Transverse colon (tissue), 4 donors: Measurements from ENCODE around the gene USP19. TPM values are rescaled to one million over a fixed set of nuclear protein-coding genes. Genes with fewer than 3 reads are reported as not detected.

Source experiments
- DNase-seq: peaks from one replicate; pipeline ENCODE4 v3.0.0-alpha.2; 2019
- H3K27ac ChIP-seq, 4 donors: fragments of 200-600 bp; sonication (generic); 2 replicates each; pipeline ENCODE4 v1.5.1; 2016 to 2018; ENCODE audit warnings: inconsistent platforms in 4 of 4
- H3K27me3 ChIP-seq: fragments of 200-600 bp; sonication (generic); 2 replicates; pipeline ENCODE4 v1.5.1; 2017; ENCODE audit warnings: inconsistent platforms
- H3K36me3 ChIP-seq, 4 donors: fragments of 200-600 bp; sonication (generic); 2 replicates each; pipeline ENCODE4 v1.5.1; 2017 to 2019; ENCODE audit warnings: inconsistent platforms in 4 of 4
- H3K4me1 ChIP-seq, 4 donors: fragments of 200-600 bp; sonication (generic); 2 replicates each; pipeline ENCODE4 v1.5.1; 2017 to 2020; ENCODE audit warnings: inconsistent platforms in 4 of 4
- H3K4me3 ChIP-seq, 4 donors: fragments of 200-600 bp; sonication (generic); 1 replicate in 1 of 4; 2 replicates in 3 of 4; pipeline versions ENCODE4 v1.5.1 to v1.6.1; 2017 to 2019; ENCODE audit warnings: inconsistent platforms in 4 of 4
- H3K9me3 ChIP-seq, 2 donors: fragments of 200-600 bp; sonication (generic); 2 replicates each; pipeline ENCODE4 v1.5.1; 2017 to 2019; ENCODE audit warnings: inconsistent platforms in 2 of 2
- CTCF ChIP-seq, 5 experiments: fragments of 200-600 bp in 3 of 5; fragments of 450-650 bp in 2 of 5; sonication (generic) in 3 of 5; IDR thresholded peaks; 1 replicate in 2 of 5; 2 replicates in 3 of 5; pipeline ENCODE4 v1.5.1; 2016 to 2017; ENCODE audit warnings: antibody characterized with exemption in 5 of 5, inconsistent platforms in 3 of 5, mild to moderate bottlenecking in 2 of 5, moderate library complexity in 1 of 5
- EP300 ChIP-seq: sonication (generic); formaldehyde crosslinking; IDR thresholded peaks from one replicate; pipeline ENCODE4 v1.6.1; 2017; ENCODE audit warnings: antibody characterized with exemption, low read depth
- POLR2A ChIP-seq: fragments of 450-650 bp; IDR thresholded peaks from one replicate; pipeline ENCODE4 v1.6.1; 2016; ENCODE audit warnings: antibody characterized with exemption, mild to moderate bottlenecking, moderate library complexity
- POLR2AphosphoS5 ChIP-seq, 3 donors: sonication (generic); formaldehyde crosslinking; IDR thresholded peaks; one replicate each; pipeline ENCODE4 v1.6.1; 2016; ENCODE audit warnings: antibody characterized with exemption in 3 of 3
- WGBS, 2 donors: methylation state at CpG; one replicate each; pipeline ENCODE4 v1.1.5; 2018; ENCODE audit warnings: low coverage in 1 of 2; 5-methylcytosine and 5-hydroxymethylcytosine counted together
- in situ Hi-C, 4 donors: fragments of 200-750 bp; cut with MboI; loops; one replicate each; pipeline versions ENCODE4 v1.15.0 to v1.15.1; 2017; ENCODE audit warnings: low sequenced_read_pairs in 3 of 4, low pct_ligation_motif_present in 1 of 4, low pct_unique_long_range_greater_than_20kb in 1 of 4
- intact Hi-C: fragments of 100-400 bp; cut with DNase I; formaldehyde crosslinking; loops from one replicate; pipeline ENCODE4 v1.15.1; 2023; ENCODE audit warnings: low total_unique reads
- total RNA-seq, 4 donors: library from RNA; depleted of rRNA; stranded (reverse); fragments of >200 nt; gene quantifications; one replicate each; pipeline ENCODE4 v1.1.0, GENCODE V29; 2016

The USP19 gene
- total RNA-seq, 4 donors from 2014 or later = 66.5 to 86.2 (median 71.7) TPM

- Histone ChIP-seq H3K4me1 (peaks cover 8 to 18% (median 13%) of the 10 kb centered on the region in 4 donors), H3K9me3 (no peaks in the 10 kb centered on the region), H3K27ac (no peak overlapping the region), H3K4me3 (no peak overlapping the region), H3K27me3 (no peaks in the 10 kb centered on the region), H3K36me3 (peaks cover 0 to 9% (median 3%) of the 10 kb centered on the region in 4 donors)
- intact Hi-C loops (no loop called here), in situ Hi-C loops (loop anchor here in 1 of 4 donors (5.0 kb wide), 1 partner anchor 44 kb away; the partner anchor contains the start of gene CCDC71)
- TF ChIP-seq EP300 = no peak
- no peak for TF ChIP-seq POLR2AphosphoS5 (IDR thresholded peaks at IDR 0.05)
- no peak for TF ChIP-seq CTCF (IDR thresholded peaks at IDR 0.05)
- TF ChIP-seq POLR2A = no peak
- WGBS, 2 donors = 89% methylated on average over 9 of the region's 17 CpGs; no CpG with 5 or more reads in 1 of the 2 donors
- no peak for DNase-seq
Measured at GRCh38 chr3:49122886-49123545, 2.4 kb upstream of the USP19 start.

DNA sequence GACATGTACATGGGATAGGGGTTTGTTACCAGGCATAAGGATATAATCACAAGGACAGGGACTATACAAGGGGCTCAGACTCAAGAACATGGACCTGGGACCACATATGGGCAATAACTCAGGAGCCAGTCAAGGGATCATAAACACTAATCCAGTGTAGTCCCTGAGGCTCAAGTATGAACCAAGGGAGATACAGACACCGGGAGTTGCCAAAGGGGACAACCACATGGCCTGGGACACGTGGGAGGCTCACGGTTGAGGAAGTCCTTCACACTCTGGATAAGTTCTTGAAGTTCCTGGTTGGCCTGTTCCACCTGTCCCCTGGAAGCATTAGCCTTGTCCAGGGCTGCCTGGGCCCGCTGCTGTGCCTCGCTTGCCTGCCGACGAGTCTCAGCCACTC, 1.8 kb upstream of the USP19 start:
- DNase-seq = no peak
- Histone ChIP-seq H3K36me3 (peaks cover 0 to 15% (median 6%) of the 10 kb centered on the region in 4 donors), H3K27me3 (no peaks in the 10 kb centered on the region), H3K4me1 (peaks cover 8 to 18% (median 13%) of the 10 kb centered on the region in 4 donors), H3K4me3 (no peak overlapping the region), H3K27ac (no peak overlapping the region), H3K9me3 (no peaks in the 10 kb centered on the region)
- TF ChIP-seq CTCF (IDR thresholded peaks at IDR 0.05) (no peak), POLR2A (no peak), EP300 (no peak), POLR2AphosphoS5 (IDR thresholded peaks at IDR 0.05) (no peak)
- 89% methylated on average over 7 of the region's 7 CpGs; no CpG with 5 or more reads in 1 of the 2 donors for WGBS, 2 donors
- in situ Hi-C loops = loop anchor here in 1 of 4 donors (5.0 kb wide), 1 partner anchor 45 kb away; the partner anchor contains the start of gene CCDC71
- intact Hi-C loops = no loop called here

DNA sequence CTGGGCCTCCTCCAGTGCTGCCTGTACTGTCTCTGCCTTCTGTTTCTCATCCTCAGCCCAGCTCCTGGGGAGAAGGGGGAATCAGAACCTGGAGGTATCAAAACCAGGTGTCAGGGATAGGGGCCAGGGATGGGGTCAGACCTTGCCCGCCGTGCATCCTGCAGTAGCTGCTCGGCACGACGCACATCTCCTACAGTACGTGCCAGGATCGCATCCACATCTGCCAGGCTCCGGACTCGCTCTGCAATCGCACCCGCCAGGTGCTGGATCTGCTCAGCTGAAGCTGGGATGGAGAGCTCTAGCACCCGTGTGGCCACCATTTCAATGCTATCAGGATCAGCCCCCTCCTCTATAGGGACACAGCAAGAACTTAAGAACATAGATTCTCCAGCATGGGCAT, 1.4 kb upstream of the USP19 start:
- in situ Hi-C loops = loop anchor here in 1 of 4 donors (5.0 kb wide), 1 partner anchor 45 kb away; the partner anchor contains the start of gene CCDC71
- intact Hi-C loops = no loop called here
- Histone ChIP-seq H3K4me1 (peaks cover 8 to 18% (median 13%) of the 10 kb centered on the region in 4 donors), H3K36me3 (peaks cover 0 to 19% (median 8%) of the 10 kb centered on the region in 4 donors), H3K27me3 (no peaks in the 10 kb centered on the region), H3K9me3 (no peaks in the 10 kb centered on the region), H3K4me3 (no peak overlapping the region), H3K27ac (no peak overlapping the region)
- no peak for DNase-seq
- TF ChIP-seq EP300 = no peak
- no peak for TF ChIP-seq CTCF (IDR thresholded peaks at IDR 0.05)
- TF ChIP-seq POLR2A = no peak
- no peak for TF ChIP-seq POLR2AphosphoS5 (IDR thresholded peaks at IDR 0.05)
- 95% methylated on average over 12 of the region's 12 CpGs; no CpG with 5 or more reads in 1 of the 2 donors for WGBS, 2 donors

DNA sequence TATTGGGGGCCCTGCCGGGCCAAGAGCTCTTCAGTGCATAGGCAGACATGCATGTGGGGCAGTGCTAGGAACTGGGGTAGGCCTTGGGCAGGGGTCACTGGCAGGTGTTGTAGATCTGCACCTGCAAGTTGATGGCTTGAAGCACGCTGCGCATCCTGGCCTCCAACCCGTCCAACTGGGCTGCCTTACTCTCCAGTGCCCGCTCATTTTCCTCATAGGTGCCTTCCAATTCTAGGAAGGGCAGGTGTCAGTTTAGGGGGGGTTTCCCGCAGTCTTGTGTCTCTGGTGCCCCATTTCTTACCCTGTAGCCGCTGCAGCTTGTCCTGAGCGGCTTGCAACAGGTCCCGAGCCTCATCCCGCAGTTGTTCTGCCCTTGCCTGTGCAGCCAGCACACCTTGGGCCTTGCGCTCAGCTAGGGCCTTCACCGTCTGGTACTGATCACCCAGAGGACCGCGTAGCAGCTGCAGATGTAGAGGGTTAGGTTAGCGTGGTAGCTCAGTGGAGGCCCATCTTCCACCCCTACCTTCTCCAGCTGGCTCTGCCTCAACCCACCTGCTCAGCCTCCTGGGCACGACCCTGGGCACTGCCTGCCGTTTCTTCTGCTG, 611 bp upstream of the USP19 start:
- Histone ChIP-seq H3K4me3 (peak overlapping the region in 3 of 4 donors; percentile 74 to 86 (median 81)), H3K27ac (peak overlapping the region; percentile 89 to 98 (median 94)), H3K9me3 (no peaks in the 10 kb centered on the region), H3K27me3 (no peaks in the 10 kb centered on the region), H3K36me3 (peaks cover 0 to 26% (median 12%) of the 10 kb centered on the region in 4 donors), H3K4me1 (peaks cover 8 to 18% (median 13%) of the 10 kb centered on the region in 4 donors)
- DNase-seq = no peak
- 85 to 92% methylated on average over 2 to 17 of the region's 17 CpGs for WGBS, 2 donors
- no peak for TF ChIP-seq EP300
- TF ChIP-seq POLR2A = no peak
- TF ChIP-seq CTCF (IDR thresholded peaks at IDR 0.05) = no peak
- TF ChIP-seq POLR2AphosphoS5 (IDR thresholded peaks at IDR 0.05) = no peak
- intact Hi-C loops = no loop called here
- in situ Hi-C loops = loop anchor here in 1 of 4 donors (5.0 kb wide), 1 partner anchor 46 kb away; the partner anchor contains the start of gene CCDC71
